ENCODE measurements around the gene SLC34A3. TPM values are rescaled to one million over a fixed set of nuclear protein-coding genes. Genes with fewer than 3 reads are reported as not detected.

The SLC34A3 gene
- total RNA-seq, 1 experiment from 2014 or later, result 2.5 TPM

- no TSS peak for BruUV-seq (replicated peaks)
- TF ChIP-seq EZH2 (IDR thresholded peaks at IDR 0.05; ENCODE audit: low read depth), result no peak
- TF ChIP-seq, protein P1, sequence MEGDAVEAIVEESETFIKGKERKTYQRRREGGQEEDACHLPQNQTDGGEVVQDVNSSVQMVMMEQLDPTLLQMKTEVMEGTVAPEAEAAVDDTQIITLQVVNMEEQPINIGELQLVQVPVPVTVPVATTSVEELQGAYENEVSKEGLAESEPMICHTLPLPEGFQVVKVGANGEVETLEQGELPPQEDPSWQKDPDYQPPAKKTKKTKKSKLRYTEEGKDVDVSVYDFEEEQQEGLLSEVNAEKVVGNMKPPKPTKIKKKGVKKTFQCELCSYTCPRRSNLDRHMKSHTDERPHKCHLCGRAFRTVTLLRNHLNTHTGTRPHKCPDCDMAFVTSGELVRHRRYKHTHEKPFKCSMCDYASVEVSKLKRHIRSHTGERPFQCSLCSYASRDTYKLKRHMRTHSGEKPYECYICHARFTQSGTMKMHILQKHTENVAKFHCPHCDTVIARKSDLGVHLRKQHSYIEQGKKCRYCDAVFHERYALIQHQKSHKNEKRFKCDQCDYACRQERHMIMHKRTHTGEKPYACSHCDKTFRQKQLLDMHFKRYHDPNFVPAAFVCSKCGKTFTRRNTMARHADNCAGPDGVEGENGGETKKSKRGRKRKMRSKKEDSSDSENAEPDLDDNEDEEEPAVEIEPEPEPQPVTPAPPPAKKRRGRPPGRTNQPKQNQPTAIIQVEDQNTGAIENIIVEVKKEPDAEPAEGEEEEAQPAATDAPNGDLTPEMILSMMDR (conservative IDR thresholded peaks at IDR 0.05), result no peak
- Histone ChIP-seq H3K4me3 (no peak overlapping the region), H3K9me3 (ENCODE audit: insufficient read depth, low read depth) (no peaks in the 10 kb centered on the region), H3K4me2 (no peak overlapping the region), H3K9me2 (ENCODE audit: insufficient read depth) (no peaks in the 10 kb centered on the region), H2AFZ (no peak overlapping the region), H4K20me1 (ENCODE audit: insufficient read depth) (peaks cover 59% of the 10 kb centered on the region), H3K36me3 (ENCODE audit: low read depth) (no peaks in the 10 kb centered on the region), H3K27ac (no peak overlapping the region), H3K4me1 (replicated peaks; ENCODE audit: insufficient read depth) (peaks cover 55% of the 10 kb centered on the region), H3K27me3 (ENCODE audit: insufficient read depth, low read depth) (no peaks in the 10 kb centered on the region), H3F3A (ENCODE audit: insufficient read depth, low read depth) (peaks cover 38% of the 10 kb centered on the region), H3K79me2 (ENCODE audit: low read depth) (peaks cover 55% of the 10 kb centered on the region)
- ChIA-PET CTCF (interaction anchor here (0.5 kb wide), 1 partner anchor 106 kb away, joined by 3 read pairs; no protein-coding TSS in a partner anchor), POLR2A (ENCODE audit: unreplicated experiment) (interaction anchor here (0.7 kb wide), 1 partner anchor 120 kb away, joined by 3 read pairs; no protein-coding TSS in a partner anchor)
- DNase-seq, result no peak
- intact Hi-C loops (cut with micrococcal nuclease; ENCODE audit: unreplicated experiment), result no loop called here
These were observed 38.3 kb upstream of the SLC34A3 start for GRCh38 chr9:137192448-137192780.

- Histone ChIP-seq H3K79me2 (ENCODE audit: low read depth) (peaks cover 55% of the 10 kb centered on the region), H3K4me1 (replicated peaks; ENCODE audit: insufficient read depth) (peaks cover 56% of the 10 kb centered on the region), H3K27ac (no peak overlapping the region), H3K27me3 (ENCODE audit: insufficient read depth, low read depth) (no peaks in the 10 kb centered on the region), H2AFZ (no peak overlapping the region), H3K9me2 (ENCODE audit: insufficient read depth) (no peaks in the 10 kb centered on the region), H3K4me2 (no peak overlapping the region), H3F3A (ENCODE audit: insufficient read depth, low read depth) (peaks cover 38% of the 10 kb centered on the region), H3K36me3 (ENCODE audit: low read depth) (no peaks in the 10 kb centered on the region), H3K9me3 (ENCODE audit: insufficient read depth, low read depth) (no peaks in the 10 kb centered on the region), H4K20me1 (ENCODE audit: insufficient read depth) (peaks cover 63% of the 10 kb centered on the region), H3K4me3 (no peak overlapping the region)
- BruUV-seq (replicated peaks), result no TSS peak
- intact Hi-C loops (cut with micrococcal nuclease; ENCODE audit: unreplicated experiment), result no loop called here
- POLR2A ChIA-PET (ENCODE audit: unreplicated experiment), result interaction anchor here (0.7 kb wide), 1 partner anchor 119 kb away, joined by 3 read pairs; no protein-coding TSS in a partner anchor
- CTCF ChIA-PET, result interaction anchor here (0.5 kb wide), 1 partner anchor 107 kb away, joined by 3 read pairs; no protein-coding TSS in a partner anchor
- TF ChIP-seq, protein P1 (conservative IDR thresholded peaks at IDR 0.05), result no peak
- no peak for TF ChIP-seq EZH2 (IDR thresholded peaks at IDR 0.05; ENCODE audit: low read depth)
- DNase-seq, result no peak
These were observed 37.8 kb upstream of the SLC34A3 start for GRCh38 chr9:137192859-137193258.

DNA sequence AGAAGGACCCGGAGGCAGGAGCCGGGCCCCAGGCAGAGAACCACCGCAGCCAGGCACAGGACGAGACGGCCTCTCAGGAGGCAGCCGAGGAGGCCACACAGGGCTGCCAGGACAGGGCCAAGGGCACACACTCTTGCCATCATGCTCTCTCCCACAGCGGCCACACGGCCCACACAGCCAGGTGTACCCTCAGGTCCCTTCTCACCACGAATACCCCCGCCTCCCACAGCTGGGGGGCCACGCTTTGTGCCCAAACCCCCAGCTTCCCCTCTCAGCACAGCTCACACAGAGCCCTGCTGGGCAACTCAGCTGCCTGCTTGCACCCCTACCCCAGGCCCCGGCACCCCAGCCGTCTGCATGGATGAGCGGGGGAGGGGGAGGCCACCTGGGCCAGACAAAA, 36.9 kb upstream of the SLC34A3 start:
- no peak overlapping the region for H3K4me2 ChIP-seq
- ChIA-PET CTCF (no interaction called here), POLR2A (ENCODE audit: unreplicated experiment) (no interaction called here)
- H3K4me3 ChIP-seq, result no peak overlapping the region
- TF ChIP-seq EZH2 (IDR thresholded peaks at IDR 0.05; ENCODE audit: low read depth), result no peak
- TF ChIP-seq, protein P1 (conservative IDR thresholded peaks at IDR 0.05), result no peak
- peaks cover 42% of the 10 kb centered on the region for H3F3A ChIP-seq (ENCODE audit: insufficient read depth, low read depth)
- no peak overlapping the region for H2AFZ ChIP-seq
- H3K27ac ChIP-seq, result no peak overlapping the region
- no peaks in the 10 kb centered on the region for H3K9me2 ChIP-seq (ENCODE audit: insufficient read depth)
- no TSS peak for BruUV-seq (replicated peaks)
- no peaks in the 10 kb centered on the region for H3K9me3 ChIP-seq (ENCODE audit: insufficient read depth, low read depth)
- peaks cover 64% of the 10 kb centered on the region for H3K4me1 ChIP-seq (replicated peaks; ENCODE audit: insufficient read depth)
- no peak for DNase-seq
- H3K27me3 ChIP-seq (ENCODE audit: insufficient read depth, low read depth), result no peaks in the 10 kb centered on the region
- peaks cover 69% of the 10 kb centered on the region for H4K20me1 ChIP-seq (ENCODE audit: insufficient read depth)
- intact Hi-C loops (cut with micrococcal nuclease; ENCODE audit: unreplicated experiment), result no loop called here
- H3K79me2 ChIP-seq (ENCODE audit: low read depth), result peaks cover 57% of the 10 kb centered on the region
- no peaks in the 10 kb centered on the region for H3K36me3 ChIP-seq (ENCODE audit: low read depth)

All from PC-9 (cell line).